GM19351 (cell line): ENCODE data around the gene WDR93.
"Not testable (repeated sequence)": the region's sequence is repeated elsewhere in the genome, so short reads cannot be mapped to it uniquely, and the experiment has no call there.

Experiments used
- ATAC-seq: cut with Tn5 transposase; IDR thresholded peaks from one replicate; pipeline ENCODE4 v1.9.1; 2021; ENCODE audit warnings: mild to moderate bottlenecking, moderate library complexity; ENCODE audit not compliant: unreplicated experiment

WDR93 gene

DNA sequence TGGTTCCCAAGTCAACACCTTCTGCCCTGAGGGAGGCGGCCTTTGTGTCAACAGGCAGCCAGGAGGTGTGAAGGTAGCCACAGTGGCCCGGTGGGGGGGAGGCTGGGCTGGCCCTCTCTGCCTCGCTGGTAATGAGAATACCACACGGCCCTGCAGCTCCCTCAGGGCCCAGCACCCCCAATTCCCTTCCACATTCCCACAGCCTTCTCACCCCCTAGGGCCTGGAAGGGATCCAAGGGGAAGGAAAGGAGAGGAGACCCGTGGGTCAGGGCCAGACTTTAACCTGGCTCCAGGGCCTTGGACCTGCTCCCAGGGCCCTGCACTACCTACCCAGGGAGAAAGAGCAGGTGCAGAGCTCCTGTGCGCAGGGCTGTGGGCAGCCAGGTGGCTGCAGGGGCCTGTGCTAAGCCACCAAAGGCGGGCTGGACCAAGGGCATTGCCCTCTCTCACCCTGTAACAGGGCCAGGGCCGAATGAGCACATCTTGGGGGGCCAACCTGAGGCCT, 76.9 kb downstream of the WDR93 start:
- ATAC-seq, result no peak

DNA sequence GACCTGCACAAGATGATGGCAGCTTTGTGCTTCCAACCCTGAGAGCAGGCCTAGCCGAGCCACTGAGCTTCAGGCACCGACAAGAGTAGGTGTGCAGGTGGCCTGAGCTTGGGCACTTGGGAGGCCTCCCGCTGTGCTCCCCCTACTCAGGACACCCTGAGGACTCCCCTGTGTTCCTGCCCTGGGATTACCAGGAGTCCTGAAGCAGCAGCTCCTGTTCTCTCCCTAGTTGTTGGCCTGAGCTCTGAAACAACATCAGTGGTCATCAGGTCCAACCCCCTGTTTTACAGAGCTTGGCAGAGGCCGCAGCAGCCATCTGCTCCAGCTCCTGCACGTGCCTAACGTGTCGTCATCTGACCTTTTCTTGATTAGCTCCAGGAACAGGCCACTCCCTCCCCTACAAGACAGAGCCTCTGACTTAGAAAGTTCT, 77.5 kb downstream of the WDR93 start:
- ATAC-seq, result no peak

GRCh38 chr15:89769366-89769765, 78.8 kb downstream of the WDR93 start:
- ATAC-seq, result no peak

GRCh38 chr15:89770041-89770440, 79.4 kb downstream of the WDR93 start:
- no peak for ATAC-seq

DNA sequence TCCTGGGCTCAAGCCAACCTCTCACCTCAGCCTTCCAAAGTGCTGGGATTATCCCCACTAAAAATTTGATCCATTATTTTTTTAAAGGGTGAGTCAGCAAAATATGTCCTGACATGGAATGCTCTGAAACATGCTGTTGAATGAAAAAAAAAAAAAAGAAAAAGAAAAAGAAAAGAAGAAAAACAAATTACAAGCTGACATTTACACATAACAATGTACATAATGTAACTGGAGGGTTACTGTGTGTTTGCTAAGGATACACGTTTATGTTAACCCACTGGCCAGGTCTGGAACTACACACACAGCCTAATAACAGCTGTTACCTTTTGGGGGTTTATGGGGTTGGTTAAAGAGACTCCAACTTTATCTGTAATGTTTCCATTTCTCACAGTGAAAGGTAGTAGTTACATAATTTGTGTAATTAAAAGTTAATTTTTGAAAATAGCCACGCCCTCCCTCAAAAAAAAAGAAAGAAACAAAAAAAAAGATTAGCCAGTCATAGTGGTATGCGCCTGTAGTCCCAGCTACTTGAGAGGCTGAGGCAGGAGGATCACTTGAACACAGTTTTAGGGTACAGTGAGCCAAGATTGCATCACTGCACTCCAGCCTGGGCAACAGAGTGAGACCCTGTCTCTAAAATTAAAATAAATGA, 82.4 kb downstream of the WDR93 start:
- peak; percentile 52 for ATAC-seq

GRCh38 chr15:89774492-89774891, 83.9 kb downstream of the WDR93 start:
- no peak for ATAC-seq

GRCh38 chr15:89775815-89776214, 85.2 kb downstream of the WDR93 start:
- no peak for ATAC-seq

GRCh38 chr15:89776274-89777072, 85.9 kb downstream of the WDR93 start, which contains the start of gene MESP2:
TSS of gene MESP2 (plus strand) at chr15:89776332. CDS start at chr15:89776358, 26 bp downstream.
- ATAC-seq, result peak; percentile 61

GRCh38 chr15:89777073-89777751, 86.6 kb downstream of the WDR93 start:
- no peak for ATAC-seq

GRCh38 chr15:89777782-89778380, 87.3 kb downstream of the WDR93 start:
- ATAC-seq, result no peak

DNA sequence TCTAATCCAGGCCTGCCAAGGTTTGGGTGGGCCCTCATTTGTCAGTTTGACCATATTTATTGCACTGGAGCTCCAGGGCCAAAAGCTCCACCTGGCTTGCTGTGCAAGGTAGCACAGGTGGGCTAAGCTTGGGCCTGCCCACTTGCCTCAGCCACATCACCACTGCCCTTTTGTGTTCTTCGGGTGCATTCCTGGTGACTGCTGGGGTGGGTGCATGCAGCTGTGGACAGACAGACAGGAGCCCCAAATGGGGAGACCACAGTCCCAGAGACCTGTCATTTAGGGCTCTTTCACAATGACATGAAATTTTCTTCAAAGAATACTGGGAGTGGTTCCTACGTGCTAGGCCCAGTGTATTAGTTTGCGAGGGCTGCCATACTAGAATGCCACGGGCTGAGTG, 88.2 kb downstream of the WDR93 start:
- ATAC-seq, result no peak

GRCh38 chr15:89780601-89781000, 90.0 kb downstream of the WDR93 start:
- no peak for ATAC-seq

- no peak for ATAC-seq
Measured at GRCh38 chr15:89781055-89781454, 90.4 kb downstream of the WDR93 start.

DNA sequence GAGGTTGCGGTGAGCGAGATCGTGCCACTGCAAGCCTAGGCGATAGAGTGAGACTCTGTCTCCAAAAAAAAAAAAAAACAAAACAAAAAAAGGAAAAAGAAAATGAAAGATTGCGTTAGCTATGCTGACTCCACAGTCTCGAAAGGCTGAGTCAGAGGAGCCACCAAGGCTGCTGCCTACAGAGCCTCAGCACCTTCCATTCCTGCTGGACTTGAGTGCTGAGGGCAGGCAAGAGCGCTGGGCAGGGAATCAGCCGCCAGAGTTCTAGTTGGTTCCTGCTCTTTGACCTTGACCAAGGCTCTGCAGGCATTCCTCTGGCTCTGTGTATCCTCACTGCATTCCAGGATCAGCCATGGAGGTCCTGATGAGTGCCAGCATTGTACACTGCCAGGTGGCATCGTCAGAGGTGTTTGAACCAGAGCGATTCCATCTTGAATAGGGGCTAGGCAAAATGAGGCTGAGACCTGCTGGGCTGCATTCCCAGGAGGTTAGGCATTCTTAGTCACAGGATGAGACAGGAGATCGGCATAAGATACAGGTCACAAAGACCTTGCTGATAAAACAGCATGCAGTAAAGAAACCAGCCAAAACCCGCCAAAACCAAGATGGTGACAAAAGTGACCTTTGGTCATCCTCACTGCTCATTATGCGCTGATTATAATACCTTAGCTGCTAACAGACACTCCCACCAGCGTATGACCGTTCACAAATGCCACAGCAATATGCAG, 91.4 kb downstream of the WDR93 start:
- ATAC-seq, result no peak

- not testable (repeated sequence) for ATAC-seq
Measured at GRCh38 chr15:89782619-89782950, 92.0 kb downstream of the WDR93 start.

DNA sequence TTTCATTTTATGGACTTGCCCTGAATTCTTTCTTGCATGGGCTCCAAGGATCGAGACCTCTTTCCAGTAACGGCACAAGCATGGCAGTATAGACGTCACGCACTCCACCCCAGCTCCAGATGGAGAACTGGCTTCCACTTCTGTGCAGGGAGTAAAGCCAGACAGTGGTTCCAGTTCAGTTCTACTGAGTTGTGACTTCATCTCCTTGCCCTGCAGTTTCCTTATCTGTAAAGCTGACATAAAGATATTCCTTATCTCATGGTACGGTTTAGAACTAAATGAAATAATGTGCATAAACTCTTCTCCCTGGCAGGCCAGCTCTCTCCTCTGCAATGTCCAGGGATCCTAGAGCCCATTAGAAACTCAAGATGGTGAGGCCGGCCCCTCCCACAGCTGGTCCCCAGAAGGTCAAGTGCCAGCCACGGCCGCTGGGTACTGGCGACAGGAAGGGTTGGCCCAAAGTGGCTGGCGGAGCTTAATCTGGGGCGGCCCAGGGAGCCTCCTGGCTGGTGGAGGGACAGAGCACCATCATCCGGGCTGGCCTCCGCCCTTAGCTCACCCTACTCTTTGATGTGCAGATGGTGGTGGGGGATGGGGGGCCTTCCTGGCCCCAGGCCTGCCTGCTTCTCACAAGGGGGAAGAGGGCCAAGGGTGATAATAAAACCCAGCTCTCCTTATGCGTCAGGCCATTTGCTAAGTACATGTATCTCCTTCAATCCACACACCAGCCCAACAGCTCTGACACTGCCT, 92.7 kb downstream of the WDR93 start:
- no peak for ATAC-seq

GRCh38 chr15:89783861-89784685, 93.5 kb downstream of the WDR93 start:
- ATAC-seq, result no peak

GRCh38 chr15:89784686-89784960, 94.0 kb downstream of the WDR93 start:
- no peak for ATAC-seq

GRCh38 chr15:89785064-89785773, 94.6 kb downstream of the WDR93 start:
- ATAC-seq, result no peak
